Measurements from ENCODE around the gene KRTAP3-1.

- TF ChIP-seq, protein P1, sequence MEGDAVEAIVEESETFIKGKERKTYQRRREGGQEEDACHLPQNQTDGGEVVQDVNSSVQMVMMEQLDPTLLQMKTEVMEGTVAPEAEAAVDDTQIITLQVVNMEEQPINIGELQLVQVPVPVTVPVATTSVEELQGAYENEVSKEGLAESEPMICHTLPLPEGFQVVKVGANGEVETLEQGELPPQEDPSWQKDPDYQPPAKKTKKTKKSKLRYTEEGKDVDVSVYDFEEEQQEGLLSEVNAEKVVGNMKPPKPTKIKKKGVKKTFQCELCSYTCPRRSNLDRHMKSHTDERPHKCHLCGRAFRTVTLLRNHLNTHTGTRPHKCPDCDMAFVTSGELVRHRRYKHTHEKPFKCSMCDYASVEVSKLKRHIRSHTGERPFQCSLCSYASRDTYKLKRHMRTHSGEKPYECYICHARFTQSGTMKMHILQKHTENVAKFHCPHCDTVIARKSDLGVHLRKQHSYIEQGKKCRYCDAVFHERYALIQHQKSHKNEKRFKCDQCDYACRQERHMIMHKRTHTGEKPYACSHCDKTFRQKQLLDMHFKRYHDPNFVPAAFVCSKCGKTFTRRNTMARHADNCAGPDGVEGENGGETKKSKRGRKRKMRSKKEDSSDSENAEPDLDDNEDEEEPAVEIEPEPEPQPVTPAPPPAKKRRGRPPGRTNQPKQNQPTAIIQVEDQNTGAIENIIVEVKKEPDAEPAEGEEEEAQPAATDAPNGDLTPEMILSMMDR (IDR thresholded peaks at IDR 0.05): no peak
- TF ChIP-seq EP300 (IDR thresholded peaks at IDR 0.05): no peak
- no peak for TF ChIP-seq POLR2A (IDR thresholded peaks at IDR 0.05)
These were observed 1.0 kb upstream of the KRTAP3-1 start for GRCh38 chr17:41009936-41010335.

All from suprapubic skin (tissue), 3 donors.